K562 (cell line): ENCODE measurements around the gene CTDSP1. TPM values are rescaled to one million over a fixed set of nuclear protein-coding genes. Genes with fewer than 3 reads are reported as not detected.

Source experiments
- CBFB ChIP-seq: sonication (generic); formaldehyde crosslinking; IDR thresholded peaks from 2 replicates; pipeline ENCODE4 v1.4.0; 2020; ENCODE audit warnings: mild to moderate bottlenecking, missing genetic modification reagents
- CEBPB ChIP-seq: fragments of 450-650 bp; IDR thresholded peaks from 2 replicates; pipeline ENCODE4 v1.6.1; 2016; ENCODE audit warnings: missing genetic modification characterization, missing compliant biosample characterization
- CLOCK ChIP-seq: fragments of 250-450 bp; sonication (Bioruptor Pico); IDR thresholded peaks from 2 replicates; pipeline ENCODE4 v1.4.0; 2020; ENCODE audit warnings: mild to moderate bottlenecking, moderate library complexity, borderline replicate concordance
- EGR1 ChIP-seq: fragments of 450-650 bp; conservative IDR thresholded peaks from 2 replicates; pipeline ENCODE4 v1.6.1; 2017; ENCODE audit warnings: mild to moderate bottlenecking
- ETS2 ChIP-seq: IDR thresholded peaks from 2 replicates; pipeline ENCODE4 v1.6.1; 2016; ENCODE audit warnings: borderline replicate concordance, missing genetic modification characterization, mild to moderate bottlenecking, moderate library complexity, missing compliant biosample characterization; ENCODE audit not compliant: poor library complexity, severe bottlenecking
- FOXA1 ChIP-seq: fragments of 450-650 bp; IDR thresholded peaks from 2 replicates; pipeline ENCODE4 v1.6.1; 2016; ENCODE audit warnings: mild to moderate bottlenecking, borderline replicate concordance
- HNRNPUL1 ChIP-seq: fragments of 200-400 bp; formaldehyde crosslinking; IDR thresholded peaks from 2 replicates; pipeline ENCODE4 v1.6.1; 2017; ENCODE audit warnings: low read length
- ILF3 ChIP-seq: fragments of 450-650 bp; IDR thresholded peaks from 2 replicates; pipeline ENCODE4 v1.6.1; 2018; ENCODE audit warnings: antibody characterized with exemption, mild to moderate bottlenecking, moderate library complexity, borderline replicate concordance
- MTA1 ChIP-seq: fragments of 450-650 bp; IDR thresholded peaks from 2 replicates; pipeline ENCODE4 v1.6.1; 2017; ENCODE audit warnings: borderline replicate concordance
- NFIX ChIP-seq: fragments of 250-450 bp; sonication (Bioruptor Pico); IDR thresholded peaks from 2 replicates; pipeline ENCODE4 v1.4.0; 2020; ENCODE audit warnings: low read depth, mild to moderate bottlenecking, moderate library complexity
- PHF8 ChIP-seq: fragments of 200-600 bp; sonication (generic); IDR thresholded peaks from 2 replicates; pipeline ENCODE4 v1.6.1; 2012; ENCODE audit warnings: mixed run types, mild to moderate bottlenecking, inconsistent platforms, low read length, moderate library complexity, borderline replicate concordance
- RBM14 ChIP-seq: fragments of 200-400 bp; formaldehyde crosslinking; IDR thresholded peaks from 2 replicates; pipeline ENCODE4 v1.6.1; 2018; ENCODE audit warnings: low read depth, mild to moderate bottlenecking, low read length, moderate library complexity, borderline replicate concordance; ENCODE audit not compliant: insufficient read depth
- SOX6 ChIP-seq: fragments of 450-650 bp; IDR thresholded peaks from 2 replicates; pipeline ENCODE4 v1.6.1; 2014; ENCODE audit warnings: mild to moderate bottlenecking
- TARDBP ChIP-seq: fragments of 450-650 bp; IDR thresholded peaks from 2 replicates; pipeline ENCODE4 v1.6.1; 2016
- XRCC4 ChIP-seq: IDR thresholded peaks from one replicate; pipeline ENCODE4 v1.6.1; 2011; ENCODE audit not compliant: insufficient read depth, insufficient read length; ENCODE audit errors: extremely low read depth
- ZKSCAN3 ChIP-seq: fragments of 250-450 bp; sonication (Bioruptor Pico); IDR thresholded peaks from 2 replicates; pipeline ENCODE4 v1.4.0; 2020
- ZNF639 ChIP-seq, 2 experiments: fragments of 200-800 bp in 1 of 2; sonication (Bioruptor generic) in 1 of 2; sonication (generic) in 1 of 2; formaldehyde crosslinking in 1 of 2; IDR thresholded peaks in 1 of 2; conservative IDR thresholded peaks in 1 of 2; 2 replicates each; pipeline versions ENCODE4 v1.5.0 to v1.6.1; 2016 to 2020; ENCODE audit warnings: missing compliant biosample characterization in 1 of 2, missing genetic modification characterization in 1 of 2, missing genetic modification reagents in 1 of 2
- polyA plus RNA-seq, 8 experiments: library from polyadenylated mRNA; depleted of rRNA in 4 of 8; stranded (reverse) in 5 of 8; unstranded in 3 of 8; fragments of >200 nt; fragmentation: Nextera tagmentation in 2 of 8; fragmentation: Illumina TruSeq in 1 of 8; extraction: Ambion mirVana in 2 of 8; extraction: Trizol in 1 of 8; gene quantifications; 2 replicates each; pipeline versions ENCODE4 v1.2.1 to v1.2.3, GENCODE V29; 2011 to 2014; ENCODE audit warnings: inconsistent platforms in 1 of 8, missing spikeins in 1 of 8
- total RNA-seq, 7 experiments: library from RNA; depleted of rRNA in 6 of 7; stranded (reverse); fragments of >200 nt in 6 of 7; fragmentation: Illumina TruSeq in 2 of 7; extraction: Trizol in 2 of 7; gene quantifications; 2 replicates each; pipeline versions ENCODE4 v1.2.1 to v1.2.3, GENCODE V29; 2011 to 2021; ENCODE audit warnings: low replicate concordance in 1 of 7
- TF ChIP-seq, protein P1 (sequence below), 2 experiments: fragments of 250-450 bp in 1 of 2; fragments of 450-650 bp in 1 of 2; sonication (Bioruptor Pico) in 1 of 2; IDR thresholded peaks; 2 replicates each; pipeline versions ENCODE4 v1.6.1 to v1.8.0; 2016 to 2021; ENCODE audit warnings: mild to moderate bottlenecking in 2 of 2, moderate library complexity in 2 of 2, missing compliant biosample characterization in 1 of 2, missing genetic modification characterization in 1 of 2
- TF ChIP-seq, protein P2 (sequence below), 2 experiments: fragments of 450-650 bp in 1 of 2; IDR thresholded peaks; 2 replicates each; pipeline ENCODE4 v1.6.1; 2011 to 2017; ENCODE audit warnings: low read depth in 2 of 2, antibody characterized with exemption in 1 of 2, borderline replicate concordance in 1 of 2, low read length in 1 of 2, mild to moderate bottlenecking in 1 of 2, mixed read lengths in 1 of 2; ENCODE audit not compliant: control insufficient read depth in 1 of 2

CTDSP1 gene
- total and polyA plus RNA-seq, 9 of the 15 experiments (the other 6 are each of a cell fraction or from before 2014, with no cell fraction given) = 2.4 to 74.8 (median 45.8) TPM

DNA sequence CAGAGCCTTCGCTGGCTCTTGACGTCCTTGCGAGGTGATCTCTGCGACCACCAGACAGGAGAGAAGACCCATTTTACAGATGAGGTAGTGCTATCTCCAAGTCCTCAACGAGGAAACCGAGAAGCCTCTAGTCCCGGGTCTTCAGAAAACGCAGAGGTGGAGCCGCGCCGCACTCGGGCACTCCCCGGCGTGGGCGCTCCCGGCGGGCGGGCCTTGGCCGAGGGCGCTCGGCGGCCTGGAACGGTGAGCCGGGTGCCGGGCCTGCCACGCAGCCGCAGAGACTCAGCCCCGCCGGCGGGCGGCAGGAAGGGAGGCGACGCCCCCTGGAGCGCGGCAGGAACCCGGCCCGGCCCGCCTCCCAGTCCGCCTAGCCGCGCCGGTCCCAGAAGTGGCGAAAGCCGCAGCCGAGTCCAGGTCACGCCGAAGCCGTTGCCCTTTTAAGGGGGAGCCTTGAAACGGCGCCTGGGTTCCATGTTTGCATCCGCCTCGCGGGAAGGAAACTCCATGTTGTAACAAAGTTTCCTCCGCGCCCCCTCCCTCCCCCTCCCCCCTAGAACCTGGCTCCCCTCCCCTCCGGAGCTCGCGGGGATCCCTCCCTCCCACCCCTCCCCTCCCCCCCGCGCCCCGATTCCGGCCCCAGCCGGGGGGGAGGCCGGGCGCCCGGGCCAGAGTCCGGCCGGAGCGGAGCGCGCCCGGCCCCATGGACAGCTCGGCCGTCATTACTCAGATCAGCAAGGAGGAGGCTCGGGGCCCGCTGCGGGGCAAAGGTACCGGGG is at the start of gene CTDSP1 (continued):
- TF ChIP-seq, protein P1, sequence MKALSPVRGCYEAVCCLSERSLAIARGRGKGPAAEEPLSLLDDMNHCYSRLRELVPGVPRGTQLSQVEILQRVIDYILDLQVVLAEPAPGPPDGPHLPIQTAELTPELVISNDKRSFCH (CRISPR knock-in tag; IDR thresholded peaks at IDR 0.05) = no peak
- TF ChIP-seq, protein P1 (tag; IDR thresholded peaks at IDR 0.05) = no peak
- TF ChIP-seq, protein P2, sequence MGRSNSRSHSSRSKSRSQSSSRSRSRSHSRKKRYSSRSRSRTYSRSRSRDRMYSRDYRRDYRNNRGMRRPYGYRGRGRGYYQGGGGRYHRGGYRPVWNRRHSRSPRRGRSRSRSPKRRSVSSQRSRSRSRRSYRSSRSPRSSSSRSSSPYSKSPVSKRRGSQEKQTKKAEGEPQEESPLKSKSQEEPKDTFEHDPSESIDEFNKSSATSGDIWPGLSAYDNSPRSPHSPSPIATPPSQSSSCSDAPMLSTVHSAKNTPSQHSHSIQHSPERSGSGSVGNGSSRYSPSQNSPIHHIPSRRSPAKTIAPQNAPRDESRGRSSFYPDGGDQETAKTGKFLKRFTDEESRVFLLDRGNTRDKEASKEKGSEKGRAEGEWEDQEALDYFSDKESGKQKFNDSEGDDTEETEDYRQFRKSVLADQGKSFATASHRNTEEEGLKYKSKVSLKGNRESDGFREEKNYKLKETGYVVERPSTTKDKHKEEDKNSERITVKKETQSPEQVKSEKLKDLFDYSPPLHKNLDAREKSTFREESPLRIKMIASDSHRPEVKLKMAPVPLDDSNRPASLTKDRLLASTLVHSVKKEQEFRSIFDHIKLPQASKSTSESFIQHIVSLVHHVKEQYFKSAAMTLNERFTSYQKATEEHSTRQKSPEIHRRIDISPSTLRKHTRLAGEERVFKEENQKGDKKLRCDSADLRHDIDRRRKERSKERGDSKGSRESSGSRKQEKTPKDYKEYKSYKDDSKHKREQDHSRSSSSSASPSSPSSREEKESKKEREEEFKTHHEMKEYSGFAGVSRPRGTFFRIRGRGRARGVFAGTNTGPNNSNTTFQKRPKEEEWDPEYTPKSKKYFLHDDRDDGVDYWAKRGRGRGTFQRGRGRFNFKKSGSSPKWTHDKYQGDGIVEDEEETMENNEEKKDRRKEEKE (IDR thresholded peaks at IDR 0.05; ENCODE audit: borderline replicate concordance in 1 of 2, control insufficient read depth in 1 of 2, low read depth in 2 of 2, low read length in 1 of 2) = peak in 1 of 2 experiments; percentile 52; a peak in 1 of 4 replicates
- TF ChIP-seq NFIX (CRISPR knock-in tag) (no peak), MTA1 (no peak), ETS2 (tag) (no peak), TARDBP (no peak), ZKSCAN3 (CRISPR knock-in tag) (no peak), XRCC4 (no peak), RBM14 (no peak), FOXA1 (no peak), ZNF639 (CRISPR knock-in tag; conservative IDR thresholded peaks at IDR 0.05 in 1 of 2, IDR thresholded peaks at IDR 0.05 in 1 of 2) (peak in 1 of 2 experiments; percentile 84; a peak in 2 of 4 replicates), EGR1 (peak; percentile 30; the same call in 1 of the 2 replicates), CEBPB (tag) (no peak), HNRNPUL1 (no peak), ILF3 (no peak), PHF8 (peak; percentile 36; the same call in 1 of the 2 replicates), CLOCK (CRISPR knock-in tag) (no peak), CBFB (CRISPR knock-in tag) (no peak), SOX6 (0 out of 2 replicates have a peak, but pooled peaks have one; percentile 15)
